A673 (cell line): ENCODE results near the gene RELN. TPM values are rescaled to one million over a fixed set of nuclear protein-coding genes. Genes with fewer than 3 reads are reported as not detected.

Source experiments
- BruUV-seq: library from RNA; stranded (reverse); fragments of 400-500 nt; replicated peaks from 2 replicates; lab custom pipeline; 2021; lab: Mats Ljungman, UMichigan
- CTCF ChIA-PET: fragments of 300-600 bp; sonication (Branson Sonifier 250); formaldehyde crosslinking; loops from one replicate; lab custom pipeline; 2022; ENCODE audit warnings: antibody characterized with exemption; lab: Charles Lee
- POLR2A ChIA-PET: fragments of 300-600 bp; sonication (Branson Sonifier 250); formaldehyde crosslinking; loops from one replicate; lab custom pipeline; 2022; ENCODE audit warnings: antibody characterized with exemption; ENCODE audit not compliant: low non-redundant PET; lab: Charles Lee
- DNase-seq: peaks from one replicate; pipeline ENCODE4 v3.0.0-alpha.2; 2015; ENCODE audit warnings: low spot score
- H3K27ac ChIP-seq: fragments of 200-600 bp; sonication (generic); 2 replicates; pipeline ENCODE4 v1.5.1; 2016; ENCODE audit warnings: mixed run types, low read depth, mild to moderate bottlenecking, mixed read lengths, antibody characterized with exemption, low read length; ENCODE audit not compliant: poor library complexity, severe bottlenecking
- H3K27me3 ChIP-seq: fragments of 200-600 bp; sonication (generic); replicated peaks from 2 replicates; pipeline ENCODE4 v1.6.1; 2017; ENCODE audit warnings: mixed run types, low read depth, mild to moderate bottlenecking, mixed read lengths, antibody characterized with exemption, low read length; ENCODE audit not compliant: insufficient read depth, poor library complexity
- H3K36me3 ChIP-seq: fragments of 200-600 bp; sonication (generic); 2 replicates; pipeline ENCODE4 v1.6.1; 2016; ENCODE audit warnings: mixed run types, mild to moderate bottlenecking, mixed read lengths, antibody characterized with exemption, low read length; ENCODE audit not compliant: insufficient read depth, poor library complexity, severe bottlenecking
- H3K4me1 ChIP-seq: fragments of 200-600 bp; sonication (generic); 2 replicates; pipeline ENCODE4 v1.6.1; 2017; ENCODE audit warnings: mixed run types, mild to moderate bottlenecking, mixed read lengths, antibody characterized with exemption, low read length; ENCODE audit not compliant: insufficient read depth, poor library complexity, severe bottlenecking
- H3K4me3 ChIP-seq: fragments of 200-600 bp; sonication (generic); 2 replicates; pipeline ENCODE4 v1.5.1; 2016; ENCODE audit warnings: low read depth, mixed run types, mild to moderate bottlenecking, mixed read lengths, low read length; ENCODE audit not compliant: poor library complexity, severe bottlenecking
- H3K9me3 ChIP-seq: fragments of 200-600 bp; sonication (generic); 2 replicates; pipeline ENCODE4 v1.6.1; 2016; ENCODE audit warnings: mixed run types, low read depth, mild to moderate bottlenecking, mixed read lengths, antibody characterized with exemption, low read length; ENCODE audit not compliant: poor library complexity, severe bottlenecking
- CTCF ChIP-seq: fragments of 300-800, 200-600 bp; sonication (generic); conservative IDR thresholded peaks from 2 replicates; pipeline ENCODE4 v1.5.1; 2017; ENCODE audit warnings: low read depth, mild to moderate bottlenecking, antibody characterized with exemption, low read length, moderate library complexity, mixed read lengths
- EZH2 ChIP-seq: fragments of 200-600 bp; sonication (generic); IDR thresholded peaks from 2 replicates; pipeline ENCODE4 v1.6.1; 2017; ENCODE audit warnings: borderline replicate concordance, low read depth, mild to moderate bottlenecking, mixed read lengths, antibody characterized with exemption, low read length; ENCODE audit not compliant: poor library complexity, severe bottlenecking
- intact Hi-C: fragments of 100-400 bp; cut with micrococcal nuclease; formaldehyde crosslinking; loops from one replicate; pipeline ENCODE4 v1.10.0; 2022; ENCODE audit not compliant: unreplicated experiment
- total RNA-seq: library from RNA; stranded (reverse); gene quantifications from 2 replicates; pipeline ENCODE4 v1.2.3, GENCODE V29; 2021

RELN gene
- total RNA-seq, 1 experiment from 2014 or later = not detected

- BruUV-seq = no TSS peak
- Histone ChIP-seq H3K4me3 (no peak overlapping the region), H3K27ac (no peak overlapping the region), H3K4me1 (no peaks in the 10 kb centered on the region), H3K9me3 (no peaks in the 10 kb centered on the region), H3K36me3 (no peaks in the 10 kb centered on the region), H3K27me3 (peaks cover 24% of the 10 kb centered on the region)
- intact Hi-C loops = no loop called here
- TF ChIP-seq EZH2 (no peak), CTCF (no peak)
- CTCF ChIA-PET = no interaction called here
- POLR2A ChIA-PET = no interaction called here
- DNase-seq = no peak
These were observed 367.2 kb downstream of the RELN start for GRCh38 chr7:103622274-103622673.

- BruUV-seq = no TSS peak
- H3K27ac ChIP-seq = no peak overlapping the region
These were observed 375.5 kb downstream of the RELN start for GRCh38 chr7:103613655-103614642.

GRCh38 chr7:103609778-103610177 lies 379.7 kb downstream of the RELN start:
- TF ChIP-seq EZH2 = no peak
- TF ChIP-seq CTCF = no peak
- Histone ChIP-seq H3K4me3 (no peak overlapping the region), H3K27me3 (peaks cover 26% of the 10 kb centered on the region), H3K36me3 (no peaks in the 10 kb centered on the region), H3K9me3 (no peaks in the 10 kb centered on the region), H3K27ac (no peak overlapping the region), H3K4me1 (no peaks in the 10 kb centered on the region)
- POLR2A ChIA-PET = no interaction called here
- DNase-seq = no peak
- CTCF ChIA-PET = no interaction called here
- intact Hi-C loops = no loop called here
- no TSS peak for BruUV-seq

More at GRCh38 chr7:103613655-103614642, 375.5 kb downstream of the RELN start:
- Histone ChIP-seq H3K27me3 (peaks cover 64% of the 10 kb centered on the region), H3K9me3 (no peaks in the 10 kb centered on the region), H3K4me3 (no peak overlapping the region), H3K4me1 (no peaks in the 10 kb centered on the region), H3K36me3 (no peaks in the 10 kb centered on the region)
- ChIA-PET CTCF (no interaction called here), POLR2A (no interaction called here)
- DNase-seq = peak; percentile 27
- TF ChIP-seq EZH2 (no peak), CTCF (peak; percentile 42)
- intact Hi-C loops = no loop called here
